ENCODE measurements around the gene SEPTIN8. TPM values are rescaled to one million over a fixed set of nuclear protein-coding genes. Genes with fewer than 3 reads are reported as not detected.

Gene SEPTIN8
- total and polyA plus RNA-seq, 10 of the 15 experiments (the other 5 are each of a cell fraction or from before 2014, with no cell fraction given) = 6.1 to 96.1 (median 29.4) TPM

DNA sequence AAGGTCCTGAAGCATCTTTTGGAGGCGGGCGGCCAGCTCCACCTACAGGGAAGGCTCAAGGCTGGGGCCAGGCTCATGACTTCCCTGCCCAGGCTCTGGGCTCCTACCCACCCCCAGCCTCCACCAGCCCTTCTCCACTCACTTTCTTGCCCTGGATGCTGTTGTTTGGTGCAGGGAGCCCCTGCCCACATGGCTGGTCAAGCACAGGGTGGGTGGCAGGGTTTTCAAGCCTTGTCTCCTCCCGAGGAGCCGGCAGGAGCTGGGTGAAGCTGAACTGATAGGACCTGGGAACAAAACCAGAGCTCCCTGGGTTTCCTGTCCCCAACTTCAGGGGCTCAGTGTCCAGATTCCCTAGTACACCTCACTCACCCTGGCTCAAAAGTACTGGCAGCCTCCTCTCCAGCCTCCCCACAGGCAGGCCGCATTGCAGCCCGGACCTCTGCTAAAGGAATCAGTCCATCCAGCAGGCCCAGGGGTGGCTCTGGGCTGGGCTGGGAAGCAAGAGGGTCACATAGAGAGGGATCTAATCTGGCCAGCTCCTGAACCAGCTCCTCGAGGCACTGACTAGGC, 46.5 kb upstream of the SEPTIN8 start (continued):
- TF ChIP-seq SREBF1 (IDR thresholded peaks at IDR 0.05; ENCODE audit: low read length) = no peak
- no peak for TF ChIP-seq RAD21 (IDR thresholded peaks at IDR 0.05; ENCODE audit: insufficient read depth, low read depth, low read length)
- no peak for TF ChIP-seq MEF2B (IDR thresholded peaks at IDR 0.05; ENCODE audit: partially characterized antibody, poor library complexity, severe bottlenecking)
- TF ChIP-seq SMAD1 (IDR thresholded peaks at IDR 0.05; ENCODE audit: low read depth, partially characterized antibody) = no peak
- TF ChIP-seq EED (IDR thresholded peaks at IDR 0.05; ENCODE audit: low read depth) = no peak
- no peak for TF ChIP-seq TBL1XR1 (IDR thresholded peaks at IDR 0.05; ENCODE audit: low read depth, low read length)

DNA sequence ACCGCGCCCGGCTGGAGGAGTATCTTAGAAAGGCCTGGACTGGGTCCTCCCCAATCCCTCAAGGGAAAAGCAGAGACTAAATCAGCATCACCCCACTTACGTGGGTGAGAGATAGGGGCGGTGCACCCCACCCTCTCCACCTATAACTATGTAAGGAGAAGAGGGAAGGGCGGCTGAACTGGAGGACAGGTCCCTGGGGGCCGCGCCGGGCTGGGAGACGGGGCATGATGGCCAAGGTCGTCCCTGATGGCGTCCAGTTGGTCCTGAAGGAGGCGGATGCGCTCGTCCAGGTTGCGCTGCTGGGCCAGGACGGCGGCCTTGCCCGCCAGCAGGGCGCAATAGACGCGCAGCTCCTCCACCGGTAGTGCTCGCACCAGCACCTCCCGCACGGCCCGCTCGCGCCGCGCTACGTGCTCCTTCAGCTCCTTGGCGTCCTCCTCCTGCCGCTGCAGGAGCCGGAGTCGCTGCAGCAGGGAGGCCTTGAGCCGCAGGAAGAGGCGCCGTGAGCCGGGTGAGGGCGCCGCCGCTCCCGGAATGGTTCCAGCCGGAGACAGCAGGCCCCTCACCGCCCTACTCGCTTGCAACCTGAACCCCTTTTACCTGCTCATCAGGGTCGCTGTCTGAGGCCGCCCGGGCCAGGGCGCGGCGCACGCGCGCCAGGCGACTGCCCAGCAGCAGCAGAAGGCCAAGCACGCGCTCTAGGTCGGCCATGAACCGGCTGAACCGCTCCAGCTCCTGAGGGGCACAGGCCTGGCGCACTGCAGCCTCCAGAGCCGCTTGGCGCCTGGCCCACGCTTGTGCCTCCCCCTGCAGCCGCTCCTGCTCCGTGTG, 45.8 kb upstream of the SEPTIN8 start:
- Histone ChIP-seq H3K4me3 (no peak overlapping the region), H3K4me1 (ENCODE audit: control insufficient read depth, insufficient read depth, low read length) (no peaks in the 10 kb centered on the region; the same call in 1 of the 2 replicates), H3K27ac (ENCODE audit: control insufficient read depth, insufficient read depth) (no peak overlapping the region), H4K20me1 (ENCODE audit: control insufficient read depth, insufficient read depth) (no peaks in the 10 kb centered on the region), H2AFZ (ENCODE audit: control insufficient read depth, low read depth, low read length) (no peak overlapping the region), H3K36me3 (ENCODE audit: control insufficient read depth in 2 of 2, insufficient read depth in 2 of 2, low read length in 1 of 2) (no peaks in the 10 kb centered on the region), H3K79me2 (ENCODE audit: control insufficient read depth, insufficient read depth, low read length) (no peaks in the 10 kb centered on the region), H3K9ac (ENCODE audit: control insufficient read depth, insufficient read depth, low read length) (no peak overlapping the region), H3K9me3 (replicated peaks; ENCODE audit: control insufficient read depth, insufficient read depth, low read length) (no peaks in the 10 kb centered on the region), H3K27me3 (replicated peaks in 1 of 2; ENCODE audit: control insufficient read depth in 2 of 2, insufficient read depth in 2 of 2, low read length in 1 of 2) (peaks cover 0 to 2% of the 10 kb centered on the region in 2 experiments; a peak in 3 of 4 replicates), H3K4me2 (ENCODE audit: control insufficient read depth, insufficient read depth) (no peak overlapping the region)
- RAD21 ChIA-PET (ENCODE audit: unreplicated experiment) = interaction anchor here (1.0 to 1.7 kb wide), 2 partner anchors 240 to 297 kb away, joined by 3 to 7 read pairs; no protein-coding TSS in a partner anchor
- in situ Hi-C loops (cut with MboI) (loop anchor here (10.0 kb wide), 1 partner anchor 298 kb away; no protein-coding TSS in a partner anchor), intact Hi-C loops (cut with micrococcal nuclease; ENCODE audit: unreplicated experiment) (loop anchor here (5.0 kb wide), 2 partner anchors 86 to 231 kb away; partner anchors contain the start of gene KIF3A)
- 44% methylated on average over 65 of the region's 68 CpGs for WGBS (ENCODE audit: insufficient coverage, insufficient replicate concordance, low lambda C conversion rate, missing lambda C conversion rate)
- no peak for ATAC-seq
- SMC1A ChIA-PET (ENCODE audit: uncharacterized antibody, unreplicated experiment) = interaction anchor here (1.0 to 10.9 kb wide), 3 partner anchors 69 to 324 kb away, joined by 3 to 129 read pairs (median 3); no protein-coding TSS in a partner anchor
- no TSS peak for BruUV-seq (replicated peaks)
- POLR2A ChIA-PET = interaction anchor here (0.6 kb wide), 1 partner anchor 26 kb away, joined by 6 read pairs; no protein-coding TSS in a partner anchor
- DNase-seq (ENCODE audit: low read depth, low spot score) = no peak
- CTCF ChIA-PET = interaction anchor here (1.1 to 6.5 kb wide), 3 partner anchors 30 to 317 kb away, joined by 4 to 58 read pairs (median 5); no protein-coding TSS in a partner anchor
- FAIRE-seq = no peak
- TF ChIP-seq, protein P1, sequence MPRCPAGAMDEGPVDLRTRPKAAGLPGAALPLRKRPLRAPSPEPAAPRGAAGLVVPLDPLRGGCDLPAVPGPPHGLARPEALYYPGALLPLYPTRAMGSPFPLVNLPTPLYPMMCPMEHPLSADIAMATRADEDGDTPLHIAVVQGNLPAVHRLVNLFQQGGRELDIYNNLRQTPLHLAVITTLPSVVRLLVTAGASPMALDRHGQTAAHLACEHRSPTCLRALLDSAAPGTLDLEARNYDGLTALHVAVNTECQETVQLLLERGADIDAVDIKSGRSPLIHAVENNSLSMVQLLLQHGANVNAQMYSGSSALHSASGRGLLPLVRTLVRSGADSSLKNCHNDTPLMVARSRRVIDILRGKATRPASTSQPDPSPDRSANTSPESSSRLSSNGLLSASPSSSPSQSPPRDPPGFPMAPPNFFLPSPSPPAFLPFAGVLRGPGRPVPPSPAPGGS (IDR thresholded peaks at IDR 0.05; ENCODE audit: borderline replicate concordance, insufficient read depth, low read depth, low read length, poor library complexity, severe bottlenecking) = no peak
- TF ChIP-seq, protein P2, sequence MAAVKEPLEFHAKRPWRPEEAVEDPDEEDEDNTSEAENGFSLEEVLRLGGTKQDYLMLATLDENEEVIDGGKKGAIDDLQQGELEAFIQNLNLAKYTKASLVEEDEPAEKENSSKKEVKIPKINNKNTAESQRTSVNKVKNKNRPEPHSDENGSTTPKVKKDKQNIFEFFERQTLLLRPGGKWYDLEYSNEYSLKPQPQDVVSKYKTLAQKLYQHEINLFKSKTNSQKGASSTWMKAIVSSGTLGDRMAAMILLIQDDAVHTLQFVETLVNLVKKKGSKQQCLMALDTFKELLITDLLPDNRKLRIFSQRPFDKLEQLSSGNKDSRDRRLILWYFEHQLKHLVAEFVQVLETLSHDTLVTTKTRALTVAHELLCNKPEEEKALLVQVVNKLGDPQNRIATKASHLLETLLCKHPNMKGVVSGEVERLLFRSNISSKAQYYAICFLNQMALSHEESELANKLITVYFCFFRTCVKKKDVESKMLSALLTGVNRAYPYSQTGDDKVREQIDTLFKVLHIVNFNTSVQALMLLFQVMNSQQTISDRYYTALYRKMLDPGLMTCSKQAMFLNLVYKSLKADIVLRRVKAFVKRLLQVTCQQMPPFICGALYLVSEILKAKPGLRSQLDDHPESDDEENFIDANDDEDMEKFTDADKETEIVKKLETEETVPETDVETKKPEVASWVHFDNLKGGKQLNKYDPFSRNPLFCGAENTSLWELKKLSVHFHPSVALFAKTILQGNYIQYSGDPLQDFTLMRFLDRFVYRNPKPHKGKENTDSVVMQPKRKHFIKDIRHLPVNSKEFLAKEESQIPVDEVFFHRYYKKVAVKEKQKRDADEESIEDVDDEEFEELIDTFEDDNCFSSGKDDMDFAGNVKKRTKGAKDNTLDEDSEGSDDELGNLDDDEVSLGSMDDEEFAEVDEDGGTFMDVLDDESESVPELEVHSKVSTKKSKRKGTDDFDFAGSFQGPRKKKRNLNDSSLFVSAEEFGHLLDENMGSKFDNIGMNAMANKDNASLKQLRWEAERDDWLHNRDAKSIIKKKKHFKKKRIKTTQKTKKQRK (IDR thresholded peaks at IDR 0.05; ENCODE audit: low read depth, low read length) = no peak
- TF ChIP-seq ZNF274 (IDR thresholded peaks at IDR 0.05; ENCODE audit: insufficient read depth, insufficient read length) (no peak), POLR2A (IDR thresholded peaks at IDR 0.05; ENCODE audit: low read depth, low read length) (no peak), WRNIP1 (IDR thresholded peaks at IDR 0.05; ENCODE audit: borderline replicate concordance, low read depth, low read length) (no peak), ZNF622 (IDR thresholded peaks at IDR 0.05) (no peak), JUND (IDR thresholded peaks at IDR 0.05; ENCODE audit: low read depth, low read length) (no peak), BRCA1 (IDR thresholded peaks at IDR 0.05; ENCODE audit: low read depth, low read length) (no peak), ATF7 (IDR thresholded peaks at IDR 0.05; ENCODE audit: low read depth) (no peak), YBX1 (IDR thresholded peaks at IDR 0.05) (no peak)
- TF ChIP-seq, protein P3, sequence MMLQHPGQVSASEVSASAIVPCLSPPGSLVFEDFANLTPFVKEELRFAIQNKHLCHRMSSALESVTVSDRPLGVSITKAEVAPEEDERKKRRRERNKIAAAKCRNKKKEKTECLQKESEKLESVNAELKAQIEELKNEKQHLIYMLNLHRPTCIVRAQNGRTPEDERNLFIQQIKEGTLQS (IDR thresholded peaks at IDR 0.05; ENCODE audit: borderline replicate concordance, extremely low read depth, low read depth, low read length) = no peak

All from GM12878 (cell line).